Urinary bladder (tissue), 4 donors: Measurements from ENCODE around the gene TBC1D5. TPM values are rescaled to one million over a fixed set of nuclear protein-coding genes. Genes with fewer than 3 reads are reported as not detected.
"Not testable (repeated sequence)": the region's sequence is repeated elsewhere in the genome, so short reads cannot be mapped to it uniquely, and the experiment has no call there.

Source experiments
- DNase-seq: peaks from one replicate; pipeline ENCODE4 v3.0.0-alpha.2; 2015; ENCODE audit errors: extremely low spot score
- H3K27ac ChIP-seq: one replicate; pipeline ENCODE4 v1.5.1; 2013; ENCODE audit warnings: low read depth, mild to moderate bottlenecking, moderate library complexity
- H3K36me3 ChIP-seq: one replicate; pipeline ENCODE4 v1.6.1; 2013; ENCODE audit warnings: mild to moderate bottlenecking, moderate library complexity; ENCODE audit not compliant: insufficient read depth
- H3K4me1 ChIP-seq: one replicate; pipeline ENCODE4 v1.6.1; 2013; ENCODE audit warnings: mild to moderate bottlenecking, moderate library complexity; ENCODE audit not compliant: insufficient read depth
- H3K4me3 ChIP-seq: one replicate; pipeline ENCODE4 v1.5.1; 2013; ENCODE audit warnings: low read depth, low read length
- WGBS: extraction: QIAGEN DNeasy Blood & Tissue Kit; methylation state at CpG from one replicate; pipeline ENCODE4 v1.1.7; 2013; 5-methylcytosine and 5-hydroxymethylcytosine counted together
- polyA plus RNA-seq: library from polyadenylated mRNA; stranded (reverse); fragments of 200-250 nt; gene quantifications from one replicate; pipeline ENCODE4 v1.2.3, GENCODE V29; 2013
- total RNA-seq: library from RNA; depleted of rRNA; stranded (reverse); fragments of >200 nt; gene quantifications from one replicate; pipeline ENCODE4 v1.2.3, GENCODE V29; 2014
- donor health status: healthy with polysubstance abuse.
- donor health status: healthy.

Gene TBC1D5
- total and polyA plus RNA-seq, 2 donors = 26.2 to 145 TPM

DNA sequence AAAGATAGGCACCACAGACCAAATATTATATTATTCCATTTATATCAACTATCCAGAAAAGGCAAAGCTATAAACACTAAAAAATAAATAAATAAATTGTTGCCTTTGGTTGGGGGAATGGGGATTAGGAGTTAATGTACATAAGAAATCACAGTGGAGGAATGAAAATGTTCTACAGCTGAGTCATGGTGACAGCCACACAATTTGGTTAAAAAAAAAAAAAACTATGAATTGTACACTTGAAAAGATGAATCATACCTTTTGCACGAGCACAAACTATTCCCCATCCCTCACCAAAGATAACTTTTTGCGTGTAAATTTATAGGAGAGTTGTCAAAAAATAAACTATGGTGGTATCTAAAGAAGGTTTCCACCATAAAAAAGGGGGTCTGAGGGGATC is 103.2 kb downstream of the TBC1D5 start:
- Histone ChIP-seq H3K27ac (no peak overlapping the region), H3K4me3 (no peak overlapping the region), H3K36me3 (no peaks in the 10 kb centered on the region), H3K4me1 (no peaks in the 10 kb centered on the region)
- no peak for DNase-seq
- 87% methylated on average over 2 of the region's 2 CpGs for WGBS

DNA sequence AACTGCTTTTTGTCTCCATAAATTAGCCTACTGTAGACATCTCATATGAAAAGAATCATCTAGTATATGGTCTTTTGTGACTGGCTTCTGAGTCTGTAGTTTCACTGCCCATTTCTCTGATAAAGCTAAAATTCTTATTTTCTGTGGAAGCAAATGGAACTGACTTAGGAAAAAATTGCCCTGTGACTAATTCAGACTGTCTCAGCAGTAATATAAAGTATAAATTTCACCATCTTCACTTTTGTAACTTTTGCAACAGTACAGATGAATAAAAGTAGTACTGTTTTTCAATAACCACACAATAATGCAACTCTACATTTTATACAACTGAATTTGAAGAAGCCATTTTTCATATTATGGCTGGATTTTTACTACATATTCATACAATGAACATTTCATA is 104.1 kb downstream of the TBC1D5 start:
- H3K27ac ChIP-seq = no peak overlapping the region
- no peaks in the 10 kb centered on the region for H3K36me3 ChIP-seq

GRCh38 chr3:17635675-17636074 is 106.8 kb downstream of the TBC1D5 start:
- not testable (repeated sequence) for H3K27ac ChIP-seq, H3K4me1 ChIP-seq, H3K36me3 ChIP-seq, DNase-seq, H3K4me3 ChIP-seq
- WGBS = 22% methylated on average over 2 of the region's 2 CpGs

More for the DNA sequence above, 104.1 kb downstream of the TBC1D5 start:
- H3K4me3 ChIP-seq = no peak overlapping the region
- H3K4me1 ChIP-seq = no peaks in the 10 kb centered on the region
- DNase-seq = no peak

GRCh38 chr3:17634964-17635363 is 107.5 kb downstream of the TBC1D5 start:
- no peaks in the 10 kb centered on the region for H3K36me3 ChIP-seq
- no peaks in the 10 kb centered on the region for H3K4me1 ChIP-seq
- no peak for DNase-seq
- no peak overlapping the region for H3K27ac ChIP-seq
- no peak overlapping the region for H3K4me3 ChIP-seq

- H3K27ac ChIP-seq = no peak overlapping the region
These were observed 108.2 kb downstream of the TBC1D5 start for GRCh38 chr3:17634201-17634600.

DNA sequence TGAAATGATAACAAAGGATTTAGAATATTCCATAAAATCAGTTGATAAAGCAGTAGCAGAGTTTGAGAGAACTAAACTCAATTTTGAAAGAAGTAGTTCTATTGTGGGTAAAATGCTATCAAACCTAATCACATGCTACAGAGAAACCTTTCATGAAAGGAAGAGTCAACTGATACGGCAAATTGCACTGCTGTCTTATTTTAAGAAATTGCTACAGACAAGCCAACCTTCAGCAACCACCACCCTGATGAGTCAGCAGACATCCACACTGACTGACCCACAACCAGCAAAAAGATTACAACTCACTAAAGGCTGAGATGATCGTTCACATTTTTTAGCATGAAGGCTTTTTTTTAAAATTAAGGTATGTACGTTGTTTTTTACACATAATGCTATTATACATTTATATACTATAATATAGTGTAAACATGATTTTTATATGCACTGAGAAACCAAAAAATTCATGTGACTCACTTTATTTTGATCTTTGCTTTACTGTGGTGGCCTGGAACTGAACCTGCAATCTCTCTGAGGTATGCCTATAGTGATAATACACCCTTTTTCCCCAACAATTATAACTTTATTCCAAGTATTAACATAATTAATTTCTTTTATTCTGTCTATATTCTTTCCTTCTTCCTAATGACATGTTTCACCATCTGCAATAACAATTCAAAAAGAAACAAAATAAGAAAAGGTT is 109.9 kb downstream of the TBC1D5 start:
- Histone ChIP-seq H3K4me3 (no peak overlapping the region), H3K4me1 (no peaks in the 10 kb centered on the region), H3K27ac (no peak overlapping the region), H3K36me3 (no peaks in the 10 kb centered on the region)
- no peak for DNase-seq
- 36% methylated on average over 3 of the region's 3 CpGs for WGBS

More at GRCh38 chr3:17634201-17634600, 108.2 kb downstream of the TBC1D5 start:
- 94% methylated on average over 2 of the region's 2 CpGs for WGBS
- Histone ChIP-seq H3K4me3 (no peak overlapping the region), H3K4me1 (no peaks in the 10 kb centered on the region), H3K36me3 (no peaks in the 10 kb centered on the region)
- no peak for DNase-seq

DNA sequence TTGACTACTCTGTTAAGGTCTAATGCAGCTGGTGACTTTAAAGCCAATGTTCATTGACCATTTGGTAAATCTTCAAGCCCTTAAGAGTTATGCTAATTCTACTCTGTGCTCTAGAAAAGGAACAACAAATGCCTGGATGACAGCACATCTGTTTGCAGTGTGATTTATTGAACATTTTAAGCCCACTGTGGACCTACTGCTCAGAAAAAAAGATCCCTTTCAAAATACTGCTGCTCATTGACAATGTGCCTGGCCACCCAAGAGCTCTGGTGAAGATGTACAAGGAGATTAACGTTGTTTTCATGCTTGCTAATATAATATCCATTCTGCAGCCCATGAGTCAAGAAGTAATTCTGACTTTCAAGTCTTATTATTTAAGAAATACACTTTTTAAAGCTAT is 110.8 kb downstream of the TBC1D5 start:
- WGBS = 59% methylated on average over 1 of the region's 1 CpG
- no peak overlapping the region for H3K4me3 ChIP-seq
- no peaks in the 10 kb centered on the region for H3K36me3 ChIP-seq
- DNase-seq = no peak
- H3K27ac ChIP-seq = no peak overlapping the region
- H3K4me1 ChIP-seq = no peaks in the 10 kb centered on the region

- H3K4me3 ChIP-seq = no peak overlapping the region
- DNase-seq = no peak
- H3K27ac ChIP-seq = no peak overlapping the region
- no peaks in the 10 kb centered on the region for H3K4me1 ChIP-seq
- H3K36me3 ChIP-seq = no peaks in the 10 kb centered on the region
These were observed 113.0 kb downstream of the TBC1D5 start for GRCh38 chr3:17629400-17629799.

DNA sequence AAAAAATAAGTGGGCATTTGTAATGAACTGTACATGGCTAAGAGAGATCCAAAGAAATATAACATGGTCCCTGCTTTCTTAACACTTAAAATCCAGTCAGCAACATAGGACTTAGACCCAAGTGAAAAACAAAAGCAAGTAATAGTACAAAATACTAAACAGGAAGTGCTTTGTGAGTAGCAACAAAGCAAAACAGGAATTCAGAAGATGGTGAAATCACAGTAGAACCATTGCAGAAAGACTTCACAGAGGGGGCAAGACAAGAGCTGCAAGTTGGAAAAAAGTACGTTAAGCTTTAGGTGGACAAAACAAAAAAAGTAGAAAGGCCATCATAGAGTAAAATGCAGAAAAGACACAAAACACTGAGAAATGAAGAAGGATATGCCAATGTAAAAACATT is 116.0 kb downstream of the TBC1D5 start:
- no peaks in the 10 kb centered on the region for H3K36me3 ChIP-seq
- no peak overlapping the region for H3K27ac ChIP-seq
- 95% methylated on average over 1 of the region's 1 CpG for WGBS
- DNase-seq = no peak
- H3K4me3 ChIP-seq = no peak overlapping the region
- H3K4me1 ChIP-seq = no peaks in the 10 kb centered on the region

DNA sequence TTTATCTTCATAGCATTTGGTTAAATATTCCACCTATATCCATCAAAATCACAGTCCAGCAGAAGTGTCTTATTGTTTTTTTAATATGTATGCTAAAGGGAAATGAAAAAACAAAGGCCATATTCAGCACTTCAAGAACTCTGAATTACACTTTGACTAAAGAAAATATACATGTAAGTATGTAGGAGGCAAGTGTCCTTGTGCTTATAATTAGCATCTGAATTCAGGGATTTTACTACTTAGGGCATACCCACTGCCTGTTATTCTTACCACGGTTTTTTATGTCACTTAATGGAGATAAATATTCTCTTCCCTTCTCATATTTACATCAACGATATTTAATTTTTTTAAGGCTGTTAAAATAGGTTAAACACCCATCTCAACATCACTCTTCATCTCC is 117.3 kb downstream of the TBC1D5 start:
- H3K27ac ChIP-seq = no peak overlapping the region
- DNase-seq = no peak
- no peaks in the 10 kb centered on the region for H3K4me1 ChIP-seq
- 71% methylated on average over 2 of the region's 2 CpGs for WGBS
- H3K36me3 ChIP-seq = no peaks in the 10 kb centered on the region
- H3K4me3 ChIP-seq = no peak overlapping the region

- no peaks in the 10 kb centered on the region for H3K36me3 ChIP-seq
- no peak overlapping the region for H3K27ac ChIP-seq
- DNase-seq = no peak
- H3K4me3 ChIP-seq = no peak overlapping the region
- H3K4me1 ChIP-seq = no peaks in the 10 kb centered on the region
- 96% methylated on average over 2 of the region's 2 CpGs for WGBS
These were observed 119.0 kb downstream of the TBC1D5 start for GRCh38 chr3:17623464-17623863.

DNA sequence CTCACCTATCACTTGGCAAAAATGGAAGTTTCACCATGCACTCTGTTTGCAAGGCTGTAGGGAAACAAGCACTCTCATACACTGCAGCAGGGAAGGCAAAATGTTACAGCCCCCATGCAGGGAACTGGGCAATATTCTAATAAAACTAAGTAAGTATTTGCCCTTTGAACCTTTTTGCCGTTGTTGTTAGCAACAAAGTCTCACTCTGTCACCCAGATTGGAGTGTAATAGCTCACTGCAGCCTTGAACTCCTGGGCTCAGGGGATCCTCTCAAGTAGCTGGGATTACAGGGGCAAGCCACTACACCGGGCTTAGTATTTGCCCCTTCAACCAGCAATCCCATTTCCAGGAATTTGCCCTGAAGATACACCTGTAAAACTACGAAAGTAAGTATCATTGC is 122.5 kb downstream of the TBC1D5 start:
- Histone ChIP-seq H3K36me3 (no peaks in the 10 kb centered on the region), H3K4me3 (no peak overlapping the region), H3K27ac (no peak overlapping the region), H3K4me1 (no peaks in the 10 kb centered on the region)
- DNase-seq = no peak
- 74% methylated on average over 3 of the region's 3 CpGs for WGBS

GRCh38 chr3:17613017-17613416 is 129.4 kb downstream of the TBC1D5 start:
- H3K36me3 ChIP-seq, H3K27ac ChIP-seq: not testable (repeated sequence)
- WGBS = 90% methylated on average over 4 of the region's 4 CpGs

GRCh38 chr3:17607905-17608304 is 134.5 kb downstream of the TBC1D5 start:
- Histone ChIP-seq H3K36me3 (no peaks in the 10 kb centered on the region), H3K4me3 (no peak overlapping the region), H3K27ac (no peak overlapping the region), H3K4me1 (no peaks in the 10 kb centered on the region)
- 92% methylated on average over 8 of the region's 8 CpGs for WGBS
- DNase-seq = no peak

More at GRCh38 chr3:17613017-17613416, 129.4 kb downstream of the TBC1D5 start:
- H3K4me1 ChIP-seq, H3K4me3 ChIP-seq, DNase-seq: not testable (repeated sequence)

DNA sequence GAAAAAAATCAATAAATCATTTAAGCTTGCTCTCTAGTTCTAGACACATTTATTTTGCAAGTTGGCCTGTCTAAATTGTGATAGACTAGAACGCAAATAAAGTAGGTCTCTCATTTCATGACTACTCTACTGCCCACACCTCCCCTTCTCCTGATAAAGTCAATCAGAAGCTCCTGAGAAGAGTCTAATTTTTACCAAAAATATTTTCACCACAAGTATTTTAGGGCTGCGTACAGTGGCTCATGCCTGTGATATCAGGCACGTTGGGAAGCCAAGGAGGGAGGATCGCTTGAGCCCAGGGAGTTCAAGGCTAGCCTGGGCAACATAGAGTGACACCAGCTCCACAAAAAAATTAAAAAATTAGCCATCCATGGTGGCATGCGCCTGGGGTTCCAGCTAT is 136.5 kb downstream of the TBC1D5 start:
- no peak overlapping the region for H3K27ac ChIP-seq
- no peaks in the 10 kb centered on the region for H3K4me1 ChIP-seq
- H3K4me3 ChIP-seq = no peak overlapping the region
- DNase-seq = no peak
- WGBS = 96% methylated on average over 5 of the region's 5 CpGs
- no peaks in the 10 kb centered on the region for H3K36me3 ChIP-seq
